Mesenchymal stem cell (in vitro differentiated cells and primary cell): ENCODE measurements around the gene H1-8.

Experiments used
- DNase-seq: peaks from one replicate; pipeline ENCODE4 v3.0.0-alpha.2; 2013
- H2AFZ ChIP-seq: one replicate; pipeline ENCODE4 v1.6.1; 2013; ENCODE audit warnings: low read depth, mild to moderate bottlenecking, control low read depth, inconsistent platforms, low read length, moderate library complexity
- H2AK5ac ChIP-seq: 2 replicates; pipeline ENCODE4 v1.6.1; 2013; ENCODE audit warnings: low read length, moderate library complexity, mild to moderate bottlenecking, inconsistent platforms; ENCODE audit not compliant: severe bottlenecking
- H2BK120ac ChIP-seq: one replicate; pipeline ENCODE4 v1.6.1; 2013; ENCODE audit warnings: low read depth, mild to moderate bottlenecking, inconsistent platforms, low read length, moderate library complexity
- H2BK12ac ChIP-seq, 2 experiments: one replicate each; pipeline ENCODE4 v1.6.1; 2013; ENCODE audit warnings: inconsistent platforms in 2 of 2, low read length in 2 of 2, mild to moderate bottlenecking in 2 of 2, moderate library complexity in 2 of 2, control low read depth in 1 of 2
- H2BK15ac ChIP-seq: one replicate; pipeline ENCODE4 v1.6.1; 2013; ENCODE audit warnings: mild to moderate bottlenecking, low read depth, inconsistent platforms; ENCODE audit not compliant: poor library complexity, severe bottlenecking
- H2BK5ac ChIP-seq: 2 replicates; pipeline ENCODE4 v1.6.1; 2013; ENCODE audit warnings: low read depth, mild to moderate bottlenecking, low read length, control low read depth, inconsistent platforms; ENCODE audit not compliant: poor library complexity, severe bottlenecking
- H3K14ac ChIP-seq, 2 experiments: one replicate each; pipeline ENCODE4 v1.6.1; 2013; ENCODE audit warnings: inconsistent platforms in 2 of 2, low read length in 2 of 2, control low read depth in 1 of 2, mild to moderate bottlenecking in 1 of 2, moderate library complexity in 1 of 2
- H3K18ac ChIP-seq, 2 experiments: one replicate each; pipeline ENCODE4 v1.6.1; 2013; ENCODE audit warnings: inconsistent platforms in 2 of 2, low read length in 2 of 2, control low read depth in 1 of 2, low read depth in 1 of 2, mild to moderate bottlenecking in 1 of 2
- H3K23ac ChIP-seq, 2 experiments: one replicate each; pipeline ENCODE4 v1.6.1; 2013; ENCODE audit warnings: inconsistent platforms in 2 of 2, low read length in 2 of 2, mild to moderate bottlenecking in 2 of 2, moderate library complexity in 2 of 2, control low read depth in 1 of 2
- H3K27ac ChIP-seq: 2 replicates; pipeline ENCODE4 v1.5.1; 2013; ENCODE audit warnings: mild to moderate bottlenecking, moderate library complexity, low read length, control low read depth, inconsistent platforms; ENCODE audit not compliant: poor library complexity, severe bottlenecking
- H3K27me3 ChIP-seq, 2 experiments: 2 replicates each; pipeline versions ENCODE4 v1.6.1 to v1.7.0; 2013; ENCODE audit warnings: low read length in 2 of 2, mild to moderate bottlenecking in 2 of 2, moderate library complexity in 2 of 2, control low read depth in 1 of 2, inconsistent platforms in 1 of 2; ENCODE audit not compliant: control insufficient read depth in 1 of 2, insufficient read depth in 1 of 2
- H3K36me3 ChIP-seq, 2 experiments: 2 replicates each; pipeline versions ENCODE4 v1.6.1 to v1.7.0; 2013; ENCODE audit warnings: low read length in 2 of 2, control low read depth in 1 of 2, inconsistent platforms in 1 of 2, low read depth in 1 of 2, mild to moderate bottlenecking in 1 of 2; ENCODE audit not compliant: insufficient read depth in 2 of 2, control insufficient read depth in 1 of 2
- H3K4ac ChIP-seq, 2 experiments: one replicate each; pipeline ENCODE4 v1.6.1; 2013; ENCODE audit warnings: inconsistent platforms in 2 of 2, low read length in 2 of 2, mild to moderate bottlenecking in 2 of 2, moderate library complexity in 2 of 2, control low read depth in 1 of 2, low read depth in 1 of 2
- H3K4me1 ChIP-seq: 2 replicates; pipeline ENCODE4 v1.6.1; 2013; ENCODE audit warnings: low read depth, low read length, control low read depth; ENCODE audit not compliant: control insufficient read depth, insufficient read depth
- H3K4me2 ChIP-seq: 2 replicates; pipeline ENCODE4 v1.6.1; 2013; ENCODE audit warnings: low read length, mild to moderate bottlenecking, inconsistent platforms; ENCODE audit not compliant: poor library complexity, severe bottlenecking
- H3K4me3 ChIP-seq, 2 experiments: 2 replicates each; pipeline versions ENCODE4 v1.5.1 to v1.7.0; 2013; ENCODE audit warnings: low read length in 2 of 2, mild to moderate bottlenecking in 2 of 2, control low read depth in 1 of 2, low read depth in 1 of 2; ENCODE audit not compliant: insufficient read depth in 1 of 2
- H3K79me1 ChIP-seq: replicated peaks from 2 replicates; pipeline ENCODE4 v1.6.1; 2013; ENCODE audit warnings: mild to moderate bottlenecking, control low read depth, low read length, inconsistent platforms; ENCODE audit not compliant: poor library complexity, severe bottlenecking
- H3K9ac ChIP-seq: 2 replicates; pipeline ENCODE4 v1.7.0; 2013; ENCODE audit warnings: mild to moderate bottlenecking, low read length, moderate library complexity
- H3K9me3 ChIP-seq: 2 replicates; pipeline ENCODE4 v1.7.0; 2013; ENCODE audit warnings: mild to moderate bottlenecking, low read length; ENCODE audit not compliant: control insufficient read depth
- H4K8ac ChIP-seq: one replicate; pipeline ENCODE4 v1.6.1; 2013; ENCODE audit warnings: inconsistent platforms, mild to moderate bottlenecking, low read length, moderate library complexity
- H4K91ac ChIP-seq: one replicate; pipeline ENCODE4 v1.6.1; 2013; ENCODE audit warnings: mild to moderate bottlenecking, low read length, inconsistent platforms
- WGBS: methylation state at CpG from one replicate; pipeline ENCODE4 v1.1.7; 2013; ENCODE audit warnings: mixed read lengths; 5-methylcytosine and 5-hydroxymethylcytosine counted together

Gene H1-8

DNA sequence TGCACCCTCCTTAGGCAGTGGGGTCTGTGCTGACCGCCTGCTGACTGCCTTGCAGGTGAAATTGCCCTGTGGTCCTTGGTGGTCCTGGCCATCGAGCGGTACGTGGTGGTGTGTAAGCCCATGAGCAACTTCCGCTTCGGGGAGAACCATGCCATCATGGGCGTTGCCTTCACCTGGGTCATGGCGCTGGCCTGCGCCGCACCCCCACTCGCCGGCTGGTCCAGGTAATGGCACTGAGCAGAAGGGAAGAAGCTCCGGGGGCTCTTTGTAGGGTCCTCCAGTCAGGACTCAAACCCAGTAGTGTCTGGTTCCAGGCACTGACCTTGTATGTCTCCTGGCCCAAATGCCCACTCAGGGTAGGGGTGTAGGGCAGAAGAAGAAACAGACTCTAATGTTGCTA lies 12.2 kb upstream of the H1-8 start:
- no peak overlapping the region for H3K4me2 ChIP-seq
- H3K4ac ChIP-seq, result peak overlapping the region in 1 of 2 experiments; percentile 5
- H3K9me3 ChIP-seq, result no peaks in the 10 kb centered on the region
- H3K27ac ChIP-seq, result no peak overlapping the region
- peak overlapping the region; percentile 92 for H2AK5ac ChIP-seq
- 89% methylated on average over 13 of the region's 13 CpGs for WGBS
- H2BK120ac ChIP-seq, result no peak overlapping the region
- peak overlapping the region; percentile 15 for H4K91ac ChIP-seq
- H3K23ac ChIP-seq, result no peak overlapping the region
- H3K79me1 ChIP-seq, result no peaks in the 10 kb centered on the region
- no peaks in the 10 kb centered on the region for H3K36me3 ChIP-seq
- no peak overlapping the region for H3K9ac ChIP-seq
- DNase-seq, result no peak
- H2BK12ac ChIP-seq, result peak overlapping the region in 1 of 2 experiments; percentile 11
- peaks cover 42% of the 10 kb centered on the region for H3K4me1 ChIP-seq
- peak overlapping the region; percentile 33 for H4K8ac ChIP-seq
- no peak overlapping the region for H3K4me3 ChIP-seq
- no peak overlapping the region for H2BK15ac ChIP-seq
- H3K27me3 ChIP-seq, result no peaks in the 10 kb centered on the region
- peak overlapping the region in 1 of 2 experiments; percentile 76 for H3K18ac ChIP-seq
- H3K14ac ChIP-seq, result peak overlapping the region in 1 of 2 experiments; percentile 8
- H2AFZ ChIP-seq, result no peak overlapping the region
- H2BK5ac ChIP-seq, result peak overlapping the region; percentile 36

DNA sequence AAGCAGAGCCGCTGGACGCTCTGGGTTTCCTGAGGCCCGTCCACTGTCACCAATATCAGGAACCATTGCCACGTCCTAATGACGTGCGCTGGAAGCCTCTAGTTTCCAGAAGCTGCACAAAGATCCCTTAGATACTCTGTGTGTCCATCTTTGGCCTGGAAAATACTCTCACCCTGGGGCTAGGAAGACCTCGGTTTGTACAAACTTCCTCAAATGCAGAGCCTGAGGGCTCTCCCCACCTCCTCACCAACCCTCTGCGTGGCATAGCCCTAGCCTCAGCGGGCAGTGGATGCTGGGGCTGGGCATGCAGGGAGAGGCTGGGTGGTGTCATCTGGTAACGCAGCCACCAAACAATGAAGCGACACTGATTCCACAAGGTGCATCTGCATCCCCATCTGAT lies 11.3 kb upstream of the H1-8 start:
- no peaks in the 10 kb centered on the region for H3K79me1 ChIP-seq
- WGBS, result 95% methylated on average over 10 of the region's 11 CpGs

DNA sequence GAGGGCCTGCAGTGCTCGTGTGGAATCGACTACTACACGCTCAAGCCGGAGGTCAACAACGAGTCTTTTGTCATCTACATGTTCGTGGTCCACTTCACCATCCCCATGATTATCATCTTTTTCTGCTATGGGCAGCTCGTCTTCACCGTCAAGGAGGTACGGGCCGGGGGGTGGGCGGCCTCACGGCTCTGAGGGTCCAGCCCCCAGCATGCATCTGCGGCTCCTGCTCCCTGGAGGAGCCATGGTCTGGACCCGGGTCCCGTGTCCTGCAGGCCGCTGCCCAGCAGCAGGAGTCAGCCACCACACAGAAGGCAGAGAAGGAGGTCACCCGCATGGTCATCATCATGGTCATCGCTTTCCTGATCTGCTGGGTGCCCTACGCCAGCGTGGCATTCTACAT lies 10.7 kb upstream of the H1-8 start:
- Histone ChIP-seq H3K4ac (no peak overlapping the region), H3K18ac (peak overlapping the region in 1 of 2 experiments; percentile 30), H2BK120ac (no peak overlapping the region), H2BK5ac (no peak overlapping the region), H3K14ac (no peak overlapping the region), H3K4me3 (no peak overlapping the region), H2BK12ac (no peak overlapping the region), H3K27ac (no peak overlapping the region), H3K23ac (no peak overlapping the region), H3K79me1 (no peaks in the 10 kb centered on the region), H4K91ac (no peak overlapping the region), H2AK5ac (peak overlapping the region; percentile 61), H2AFZ (no peak overlapping the region), H3K4me2 (no peak overlapping the region), H3K27me3 (no peaks in the 10 kb centered on the region), H3K4me1 (peaks cover 32% of the 10 kb centered on the region), H3K9ac (no peak overlapping the region), H4K8ac (no peak overlapping the region), H3K36me3 (no peaks in the 10 kb centered on the region), H2BK15ac (no peak overlapping the region), H3K9me3 (no peaks in the 10 kb centered on the region)
- DNase-seq, result no peak
- WGBS, result 94% methylated on average over 20 of the region's 20 CpGs

More for the DNA sequence above, 11.3 kb upstream of the H1-8 start:
- no peak for DNase-seq
- no peak overlapping the region for H2BK15ac ChIP-seq
- H3K4me1 ChIP-seq, result peaks cover 34% of the 10 kb centered on the region
- H3K4me3 ChIP-seq, result no peak overlapping the region
- H3K14ac ChIP-seq, result no peak overlapping the region
- H4K91ac ChIP-seq, result peak overlapping the region; percentile 3
- no peak overlapping the region for H3K9ac ChIP-seq
- H2BK12ac ChIP-seq, result no peak overlapping the region
- H3K27ac ChIP-seq, result no peak overlapping the region
- H3K23ac ChIP-seq, result no peak overlapping the region
- no peaks in the 10 kb centered on the region for H3K27me3 ChIP-seq
- no peak overlapping the region for H2BK120ac ChIP-seq
- no peak overlapping the region for H4K8ac ChIP-seq
- no peaks in the 10 kb centered on the region for H3K36me3 ChIP-seq
- H2AK5ac ChIP-seq, result peak overlapping the region; percentile 30
- H2BK5ac ChIP-seq, result no peak overlapping the region
- no peak overlapping the region for H3K4ac ChIP-seq
- H3K18ac ChIP-seq, result no peak overlapping the region
- no peak overlapping the region for H3K4me2 ChIP-seq
- no peaks in the 10 kb centered on the region for H3K9me3 ChIP-seq
- H2AFZ ChIP-seq, result no peak overlapping the region

DNA sequence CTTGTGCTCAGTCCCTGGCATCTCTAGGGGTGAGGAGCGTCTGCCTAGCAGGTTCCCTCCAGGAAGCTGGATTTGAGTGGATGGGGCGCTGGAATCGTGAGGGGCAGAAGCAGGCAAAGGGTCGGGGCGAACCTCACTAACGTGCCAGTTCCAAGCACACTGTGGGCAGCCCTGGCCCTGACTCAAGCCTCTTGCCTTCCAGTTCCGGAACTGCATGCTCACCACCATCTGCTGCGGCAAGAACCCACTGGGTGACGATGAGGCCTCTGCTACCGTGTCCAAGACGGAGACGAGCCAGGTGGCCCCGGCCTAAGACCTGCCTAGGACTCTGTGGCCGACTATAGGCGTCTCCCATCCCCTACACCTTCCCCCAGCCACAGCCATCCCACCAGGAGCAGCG lies 9.6 kb upstream of the H1-8 start:
- H3K27me3 ChIP-seq, result no peaks in the 10 kb centered on the region
- H2AK5ac ChIP-seq, result no peak overlapping the region
- H3K9me3 ChIP-seq, result no peaks in the 10 kb centered on the region
- no peaks in the 10 kb centered on the region for H3K79me1 ChIP-seq
- 96% methylated on average over 14 of the region's 16 CpGs for WGBS
- no peak overlapping the region for H4K91ac ChIP-seq
- H3K23ac ChIP-seq, result no peak overlapping the region
- no peak overlapping the region for H3K27ac ChIP-seq
- H2BK12ac ChIP-seq, result no peak overlapping the region
- no peak overlapping the region for H2BK15ac ChIP-seq
- H3K4me2 ChIP-seq, result no peak overlapping the region
- no peak overlapping the region for H2BK5ac ChIP-seq
- no peak overlapping the region for H2BK120ac ChIP-seq
- H3K4ac ChIP-seq, result no peak overlapping the region
- no peaks in the 10 kb centered on the region for H3K36me3 ChIP-seq
- peaks cover 32% of the 10 kb centered on the region for H3K4me1 ChIP-seq
- H3K18ac ChIP-seq, result no peak overlapping the region
- H3K9ac ChIP-seq, result no peak overlapping the region
- no peak for DNase-seq
- no peak overlapping the region for H4K8ac ChIP-seq
- H3K4me3 ChIP-seq, result no peak overlapping the region
- H2AFZ ChIP-seq, result no peak overlapping the region
- H3K14ac ChIP-seq, result no peak overlapping the region
